GM19240 (cell line): Measurements from ENCODE around the gene PDK1.
A peak's percentile ranks its signal among the peaks of the same experiment; 100 is the strongest.
"Not testable (repeated sequence)": the region's sequence is repeated elsewhere in the genome, so short reads cannot be mapped to it uniquely, and the experiment has no call there.

ENCODE experiments used
- DNase-seq: peaks from one replicate; pipeline ENCODE4 v3.0.0; 2011; ENCODE audit warnings: low spot score; ENCODE audit not compliant: insufficient read length

The PDK1 gene

GRCh38 chr2:172555522-172556283, at the start of gene PDK1:
Gene PDK1, plus strand, starts transcription at chr2:172556090. Its CDS starts 61 bp downstream, at chr2:172556151.
- peak; percentile 66 for DNase-seq

DNA sequence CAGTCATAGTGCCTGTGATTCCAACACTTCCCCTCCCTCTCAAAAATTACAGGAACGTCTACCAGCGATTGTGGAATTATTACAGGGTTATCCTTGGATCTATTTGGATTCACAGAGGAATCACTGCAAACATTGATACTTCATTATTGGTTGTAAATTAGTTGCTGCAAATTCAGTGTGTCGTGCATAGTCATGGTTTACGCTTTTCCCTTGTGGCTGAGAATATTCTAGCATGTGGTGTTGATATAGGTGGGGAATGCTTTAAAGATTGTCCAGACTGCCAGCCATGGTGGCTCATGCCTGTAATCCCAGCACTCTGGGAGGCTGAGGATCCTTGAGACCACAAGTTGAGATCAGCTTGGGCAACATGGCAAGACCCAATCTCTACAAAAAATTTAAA, 48.7 kb upstream of the PDK1 start:
- DNase-seq = no peak

DNA sequence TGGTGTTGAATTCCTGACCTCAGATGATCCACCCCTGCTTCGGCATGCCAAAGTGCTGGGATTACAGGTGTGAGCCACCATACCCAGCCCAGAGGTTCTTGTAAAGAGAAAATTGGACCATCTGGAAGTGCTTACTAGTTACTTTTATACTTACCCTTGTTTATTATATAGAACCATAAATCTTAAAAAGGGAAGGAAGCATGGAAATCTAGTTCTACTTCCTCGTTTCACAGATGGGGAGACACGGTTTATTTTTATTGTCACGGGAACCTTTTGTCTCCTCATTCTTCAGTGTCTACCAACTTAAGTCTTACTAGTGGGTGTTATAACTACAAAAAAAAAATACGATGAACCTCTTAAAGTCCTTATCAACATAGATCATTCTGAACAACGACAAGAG, 45.8 kb upstream of the PDK1 start:
- no peak for DNase-seq

GRCh38 chr2:172510548-172510947, 45.3 kb upstream of the PDK1 start:
- DNase-seq = no peak

DNA sequence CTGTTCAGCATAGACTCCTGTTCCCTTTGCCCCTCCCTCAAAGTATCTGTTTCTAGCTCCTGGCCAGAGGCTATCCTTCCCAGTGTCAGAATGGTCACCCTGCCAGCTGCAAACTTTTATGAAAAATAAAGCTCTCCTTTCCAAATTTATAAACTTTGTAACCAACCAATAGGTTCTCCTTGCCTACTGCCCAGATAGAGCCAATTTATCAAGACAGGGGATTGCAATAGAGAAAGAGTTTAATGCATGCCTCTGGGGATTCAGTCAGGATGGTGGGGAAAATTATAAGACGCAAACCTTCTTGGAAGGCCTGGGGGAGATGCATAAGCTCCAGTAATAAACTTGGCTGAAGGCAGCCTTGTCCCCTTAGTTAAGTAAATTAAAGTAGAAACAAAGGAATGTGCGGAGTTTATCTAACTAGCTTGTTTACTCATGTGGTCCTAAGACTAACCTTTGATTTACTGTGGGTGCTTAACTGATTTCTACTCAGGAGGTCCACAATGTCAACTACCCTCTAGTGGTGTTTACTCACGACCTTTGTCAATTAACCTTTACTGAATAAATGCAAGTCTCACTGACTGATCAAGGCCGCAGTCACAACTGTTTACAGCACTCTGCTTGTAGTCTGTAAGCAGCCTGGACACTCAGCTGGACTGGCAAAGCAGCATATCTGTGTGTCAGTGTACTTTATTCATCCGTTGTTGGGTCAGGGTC, 42.9 kb upstream of the PDK1 start:
- no peak for DNase-seq

DNA sequence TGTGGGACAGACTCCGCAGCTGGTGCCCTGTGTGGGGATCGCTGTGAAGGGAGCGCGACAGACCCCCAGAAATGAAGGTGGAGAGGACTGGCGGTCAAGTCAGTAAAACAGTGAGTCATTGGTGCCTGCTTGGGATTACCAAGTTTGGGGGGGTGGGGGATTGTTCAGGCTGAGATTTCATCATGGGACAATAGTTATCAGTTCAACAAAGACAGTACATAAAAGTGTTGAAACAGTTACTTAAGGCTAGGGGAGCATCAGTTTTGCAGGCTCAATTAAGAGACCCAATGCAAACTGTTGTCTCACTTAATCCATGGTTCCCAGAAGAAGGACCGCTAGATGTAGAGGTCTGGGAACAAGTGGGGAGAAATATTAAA, 42.4 kb upstream of the PDK1 start:
- no peak for DNase-seq

- DNase-seq = no peak
Measured at GRCh38 chr2:172513935-172514586, 41.8 kb upstream of the PDK1 start.

DNA sequence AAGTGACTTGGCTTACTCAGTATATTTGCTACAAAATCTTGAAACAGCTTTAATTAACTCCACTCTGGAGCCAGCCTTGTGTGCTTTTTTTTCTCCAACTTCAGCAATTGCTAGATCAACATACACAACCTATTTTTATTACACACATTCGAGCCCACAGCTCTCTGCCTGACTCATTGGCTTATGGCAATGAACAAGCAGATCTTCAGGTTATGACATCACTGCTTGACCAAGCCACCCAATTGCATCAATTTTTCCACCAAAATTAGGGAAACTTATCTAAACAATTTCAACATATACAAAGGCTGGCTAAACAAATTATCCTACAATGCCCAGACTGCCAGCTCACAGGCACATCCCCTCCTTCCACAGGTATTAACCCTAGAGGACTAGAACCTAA, 39.6 kb upstream of the PDK1 start:
- DNase-seq = no peak

GRCh38 chr2:172518995-172519394, 36.9 kb upstream of the PDK1 start:
- DNase-seq = no peak

DNA sequence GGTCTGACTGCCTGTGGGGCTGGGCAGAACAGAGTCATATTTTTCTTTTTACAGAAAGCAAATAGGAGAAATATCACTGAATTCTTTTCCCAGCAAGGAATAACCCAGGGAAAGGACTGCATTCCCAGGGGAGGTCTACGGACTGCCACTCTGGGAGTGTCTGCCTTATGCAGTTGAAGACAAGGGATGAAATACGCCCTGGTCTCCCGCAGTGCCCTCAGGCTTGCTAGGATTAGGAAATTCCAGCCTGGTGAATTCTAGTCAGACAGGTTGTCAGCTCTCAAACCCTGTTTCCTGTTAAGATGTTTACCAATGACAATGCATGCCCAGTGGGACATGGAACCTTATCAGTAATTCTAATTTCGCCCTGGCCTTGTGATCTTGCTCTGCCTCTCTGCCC, 30.3 kb upstream of the PDK1 start:
- no peak for DNase-seq

GRCh38 chr2:172531309-172531708, 24.6 kb upstream of the PDK1 start:
- DNase-seq = no peak

DNA sequence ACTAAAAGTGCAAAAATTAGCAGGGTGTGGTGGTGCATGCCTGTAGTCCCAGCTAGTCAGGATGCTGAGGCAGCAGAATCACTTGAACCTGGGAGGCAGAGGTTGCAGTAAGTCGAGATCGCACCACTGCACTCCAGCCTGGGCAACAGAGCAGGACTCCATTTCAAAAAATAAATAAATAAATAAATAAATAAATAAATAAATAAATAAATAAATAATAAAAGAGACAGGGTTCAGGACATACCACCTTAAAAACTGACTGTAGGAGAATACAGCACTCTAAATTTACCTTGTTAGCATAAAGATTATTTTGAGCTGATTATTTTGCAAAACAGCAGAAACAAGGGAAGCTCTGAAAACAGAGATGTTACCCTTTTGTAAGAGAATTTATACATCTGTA, 23.4 kb upstream of the PDK1 start:
- DNase-seq = not testable (repeated sequence)

- no peak for DNase-seq
Measured at GRCh38 chr2:172533687-172534086, 22.2 kb upstream of the PDK1 start.

GRCh38 chr2:172535119-172535518, 20.8 kb upstream of the PDK1 start:
- no peak for DNase-seq

GRCh38 chr2:172537851-172538250, 18.0 kb upstream of the PDK1 start:
- not testable (repeated sequence) for DNase-seq

DNA sequence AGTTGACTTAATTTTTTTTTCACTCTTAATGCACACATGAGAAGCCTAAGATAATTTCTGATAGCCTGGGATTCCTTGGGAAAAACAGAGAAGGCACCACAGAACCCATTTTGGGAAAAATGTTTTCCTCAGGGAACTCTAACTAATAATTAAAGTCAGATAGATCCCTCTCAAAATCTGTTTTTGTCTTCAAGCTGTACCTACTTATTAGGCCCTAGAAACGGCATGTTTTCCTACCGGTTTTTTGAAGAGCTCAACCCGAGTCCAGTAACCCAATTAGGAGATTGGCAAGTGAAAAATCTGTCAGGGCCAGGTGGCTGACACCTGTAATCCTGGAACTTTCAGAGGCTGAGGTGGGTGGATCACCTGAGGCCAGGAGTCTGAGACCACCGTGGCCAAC, 16.1 kb upstream of the PDK1 start:
- no peak for DNase-seq

DNA sequence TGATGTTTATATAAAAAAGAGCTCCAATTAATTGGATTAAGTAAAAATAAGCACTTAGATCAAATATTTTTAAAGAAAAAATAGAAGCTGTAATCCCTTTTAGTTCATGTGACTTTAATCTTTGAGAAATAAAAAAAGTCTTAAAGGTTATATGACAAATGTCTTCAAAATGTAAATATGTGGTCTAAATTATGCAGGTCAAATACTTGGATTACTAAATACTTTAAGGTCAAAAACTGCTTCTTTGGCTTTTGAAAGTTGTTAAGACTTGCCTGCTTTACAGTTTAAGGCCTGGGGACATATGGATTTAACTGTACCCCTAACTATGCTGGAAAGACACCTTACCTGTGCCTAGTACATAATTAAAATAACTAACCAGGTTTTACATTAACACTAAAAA, 15.5 kb upstream of the PDK1 start:
- no peak for DNase-seq

- no peak for DNase-seq
Measured at GRCh38 chr2:172545408-172546075, 10.3 kb upstream of the PDK1 start.

- no peak for DNase-seq
Measured at GRCh38 chr2:172549131-172549530, 6.8 kb upstream of the PDK1 start.

- not testable (repeated sequence) for DNase-seq
Measured at GRCh38 chr2:172549802-172550201, 6.1 kb upstream of the PDK1 start.

DNA sequence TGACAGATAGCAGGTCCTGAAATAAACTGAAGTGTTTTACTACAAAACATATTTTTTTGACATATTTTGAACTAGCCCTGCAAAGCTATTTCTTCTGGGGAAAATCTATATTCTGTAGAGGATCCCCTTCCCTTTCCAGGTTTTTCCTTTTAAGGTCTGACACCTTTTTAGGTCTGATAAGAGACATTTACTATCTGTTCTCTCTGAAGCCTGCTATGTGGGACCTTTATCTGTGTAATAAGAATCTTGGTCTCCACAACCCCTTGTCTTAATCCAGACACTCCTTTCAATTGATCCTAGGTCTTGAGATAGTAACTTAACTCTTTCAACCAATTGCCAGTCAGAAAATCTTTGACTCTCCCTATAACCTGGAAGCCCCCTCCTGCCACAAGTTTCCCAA, 5.5 kb upstream of the PDK1 start:
- no peak for DNase-seq

DNA sequence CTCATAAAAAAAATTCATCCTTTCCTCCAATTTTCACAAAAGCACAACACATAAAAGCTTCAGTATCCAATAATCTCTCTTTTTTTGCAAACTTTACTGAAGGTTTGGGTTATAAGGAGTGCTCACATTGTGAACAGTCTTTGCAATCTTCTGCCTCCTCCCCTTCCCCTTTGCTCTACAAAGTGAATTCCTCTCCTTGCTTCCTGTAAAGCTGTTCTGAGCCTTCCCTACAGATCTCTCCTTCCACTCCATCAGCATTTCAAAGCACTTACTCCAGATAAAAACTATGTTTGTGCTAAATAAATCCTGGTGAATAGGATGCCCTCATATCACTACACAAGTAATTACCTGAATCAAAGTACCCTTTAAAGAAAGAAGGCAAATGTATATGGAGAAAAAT, 4.6 kb upstream of the PDK1 start:
- no peak for DNase-seq
